ENCODE data around the gene PARD3. TPM values are rescaled to one million over a fixed set of nuclear protein-coding genes. Genes with fewer than 3 reads are reported as not detected.

The PARD3 gene
- total RNA-seq, 4 donors from 2014 or later = 150 to 172 (median 165) TPM

DNA sequence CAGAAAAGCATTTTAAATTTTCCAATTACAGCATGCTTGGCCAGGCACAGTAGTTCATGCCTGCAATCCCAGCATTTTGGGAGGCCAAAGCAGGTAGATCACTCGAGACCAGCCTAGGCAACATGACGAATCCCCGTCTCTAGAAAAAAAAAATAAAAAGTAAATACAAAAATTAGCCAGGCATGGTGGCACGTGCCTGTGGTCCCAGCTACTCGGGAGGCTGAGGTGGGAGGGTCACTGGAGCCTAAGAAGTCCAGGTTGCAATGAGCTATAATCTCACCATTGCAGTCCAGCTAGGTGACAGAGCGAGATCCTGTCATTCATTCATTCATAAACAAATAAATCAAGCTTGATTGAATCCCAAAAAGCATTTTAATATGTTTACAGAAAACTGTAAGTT is 234.9 kb downstream of the PARD3 start:
- intact Hi-C loops (cut with DNase I; ENCODE audit: low total_unique reads) = no loop called here
- 84 to 92% methylated on average over 6 of the region's 6 CpGs for WGBS, 2 donors

DNA sequence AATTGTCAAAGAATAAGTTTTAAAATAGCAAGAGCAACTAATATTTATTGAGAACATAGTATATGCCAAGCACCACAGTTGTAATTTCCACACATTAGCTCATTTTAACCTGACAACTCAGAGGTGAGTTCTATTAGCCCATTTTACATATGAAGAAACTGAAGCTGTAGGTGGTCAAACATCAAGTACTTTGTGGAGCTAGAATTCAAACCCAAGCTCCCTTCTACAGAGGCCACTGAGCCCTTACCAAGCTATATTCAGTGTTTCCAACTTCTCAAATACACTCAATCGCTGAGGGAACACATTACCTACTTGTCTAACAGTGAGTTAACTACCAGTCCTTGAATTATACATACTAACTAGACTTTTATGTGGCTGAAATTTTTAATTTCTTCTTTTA is 236.6 kb downstream of the PARD3 start:
- intact Hi-C loops (cut with DNase I; ENCODE audit: low total_unique reads) = no loop called here
- DNase-seq (ENCODE audit: low spot score in 2 of 2) = no peak
- WGBS, 2 donors = 94 to 100% methylated on average over 1 of the region's 1 CpG

More for the DNA sequence above, 234.9 kb downstream of the PARD3 start:
- no peak for DNase-seq (ENCODE audit: low spot score in 2 of 2)
- TF ChIP-seq POLR2A (IDR thresholded peaks at IDR 0.05) = no peak
- TF ChIP-seq, protein P1, sequence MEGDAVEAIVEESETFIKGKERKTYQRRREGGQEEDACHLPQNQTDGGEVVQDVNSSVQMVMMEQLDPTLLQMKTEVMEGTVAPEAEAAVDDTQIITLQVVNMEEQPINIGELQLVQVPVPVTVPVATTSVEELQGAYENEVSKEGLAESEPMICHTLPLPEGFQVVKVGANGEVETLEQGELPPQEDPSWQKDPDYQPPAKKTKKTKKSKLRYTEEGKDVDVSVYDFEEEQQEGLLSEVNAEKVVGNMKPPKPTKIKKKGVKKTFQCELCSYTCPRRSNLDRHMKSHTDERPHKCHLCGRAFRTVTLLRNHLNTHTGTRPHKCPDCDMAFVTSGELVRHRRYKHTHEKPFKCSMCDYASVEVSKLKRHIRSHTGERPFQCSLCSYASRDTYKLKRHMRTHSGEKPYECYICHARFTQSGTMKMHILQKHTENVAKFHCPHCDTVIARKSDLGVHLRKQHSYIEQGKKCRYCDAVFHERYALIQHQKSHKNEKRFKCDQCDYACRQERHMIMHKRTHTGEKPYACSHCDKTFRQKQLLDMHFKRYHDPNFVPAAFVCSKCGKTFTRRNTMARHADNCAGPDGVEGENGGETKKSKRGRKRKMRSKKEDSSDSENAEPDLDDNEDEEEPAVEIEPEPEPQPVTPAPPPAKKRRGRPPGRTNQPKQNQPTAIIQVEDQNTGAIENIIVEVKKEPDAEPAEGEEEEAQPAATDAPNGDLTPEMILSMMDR (IDR thresholded peaks at IDR 0.05) = no peak
- no peak overlapping the region for H3K4me3 ChIP-seq (ENCODE audit: low read depth, poor library complexity, severe bottlenecking)

DNA sequence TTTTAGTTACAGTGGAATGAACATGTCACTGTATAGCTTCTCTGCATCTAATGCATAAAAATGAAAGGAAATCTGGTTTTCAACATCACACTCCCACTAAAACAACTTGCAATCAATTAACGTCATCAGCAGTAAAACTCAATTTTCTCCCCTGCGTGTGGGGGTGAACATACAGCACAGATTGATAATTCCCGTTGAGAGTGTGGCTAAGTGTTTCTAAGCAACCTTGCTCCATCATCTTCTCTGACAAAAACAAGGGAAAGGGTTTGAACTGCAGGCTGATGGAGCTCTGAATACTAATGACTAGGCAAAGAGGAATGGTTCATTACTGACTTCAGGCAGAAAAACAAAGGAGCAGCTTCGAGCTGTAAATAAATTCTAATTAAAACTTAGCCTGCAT is 238.3 kb downstream of the PARD3 start:
- intact Hi-C loops (cut with DNase I; ENCODE audit: low total_unique reads) = no loop called here
- DNase-seq (ENCODE audit: low spot score in 2 of 2) = no peak
- 58 to 69% methylated on average over 4 of the region's 4 CpGs for WGBS, 2 donors
- TF ChIP-seq, protein P1 (IDR thresholded peaks at IDR 0.05) = no peak
- TF ChIP-seq POLR2A (IDR thresholded peaks at IDR 0.05) = no peak
- H3K4me3 ChIP-seq (ENCODE audit: low read depth, poor library complexity, severe bottlenecking) = no peak overlapping the region

More for the DNA sequence above, 236.6 kb downstream of the PARD3 start:
- H3K4me3 ChIP-seq (ENCODE audit: low read depth, poor library complexity, severe bottlenecking) = no peak overlapping the region
- TF ChIP-seq POLR2A (IDR thresholded peaks at IDR 0.05) = no peak
- TF ChIP-seq, protein P1 (IDR thresholded peaks at IDR 0.05) = no peak

DNA sequence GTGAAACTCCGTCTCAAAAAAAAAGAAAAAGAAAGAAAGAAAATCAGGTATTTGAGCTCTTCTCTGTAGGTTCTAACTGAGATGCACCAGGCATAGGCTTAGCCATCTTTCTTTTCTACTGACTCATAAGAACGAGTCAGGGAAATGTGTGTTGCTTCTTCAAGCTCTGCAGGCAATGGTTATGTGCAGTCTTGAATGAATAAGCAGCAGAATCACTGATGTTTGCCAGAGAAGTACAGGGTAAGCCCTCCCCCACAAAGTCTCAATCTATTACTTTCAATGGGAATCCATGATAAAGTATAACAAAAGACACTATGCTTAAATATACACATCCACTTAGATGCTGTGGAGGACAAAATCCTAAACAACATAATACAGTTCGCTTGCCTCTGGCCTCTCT is 239.2 kb downstream of the PARD3 start:
- intact Hi-C loops (cut with DNase I; ENCODE audit: low total_unique reads) = no loop called here
- H3K4me3 ChIP-seq (ENCODE audit: low read depth, poor library complexity, severe bottlenecking) = no peak overlapping the region
- WGBS, 2 donors = 92 to 94% methylated on average over 3 of the region's 3 CpGs
- no peak for TF ChIP-seq POLR2A (IDR thresholded peaks at IDR 0.05)
- TF ChIP-seq, protein P1 (IDR thresholded peaks at IDR 0.05) = no peak
- DNase-seq (ENCODE audit: low spot score in 2 of 2) = no peak

DNA sequence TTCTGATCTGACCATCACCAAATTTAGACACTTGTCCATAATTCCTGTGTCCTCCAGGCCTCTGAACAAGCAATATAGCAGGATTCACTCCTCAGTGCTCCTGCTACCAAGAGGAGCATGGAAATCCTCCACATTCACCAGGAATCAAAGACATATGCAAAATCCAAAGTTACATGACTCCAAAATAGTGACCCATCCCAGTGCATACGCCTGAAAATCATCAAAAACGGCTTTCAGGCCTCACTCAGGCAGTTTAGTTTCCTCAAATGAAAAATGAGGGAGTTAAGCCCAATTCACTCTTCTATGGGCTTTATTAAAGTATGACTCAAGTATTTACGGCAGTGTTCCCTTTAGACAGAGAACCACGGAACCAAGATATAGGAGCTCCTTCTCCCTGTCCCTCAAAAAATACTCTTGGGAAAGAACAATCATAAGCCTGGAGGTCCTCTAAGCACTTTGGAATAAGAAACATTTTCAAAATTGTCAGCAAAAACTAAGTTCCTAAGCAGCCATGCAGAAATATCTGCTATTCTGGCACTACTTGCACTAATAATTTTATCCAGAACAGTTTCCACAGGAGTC is 240.7 kb downstream of the PARD3 start:
- DNase-seq (ENCODE audit: low spot score in 2 of 2) = no peak
- 47 to 75% methylated on average over 4 of the region's 4 CpGs for WGBS, 2 donors
- H3K4me3 ChIP-seq (ENCODE audit: low read depth, poor library complexity, severe bottlenecking) = no peak overlapping the region
- intact Hi-C loops (cut with DNase I; ENCODE audit: low total_unique reads) = no loop called here
- TF ChIP-seq, protein P1 (IDR thresholded peaks at IDR 0.05) = no peak
- TF ChIP-seq POLR2A (IDR thresholded peaks at IDR 0.05) = no peak

DNA sequence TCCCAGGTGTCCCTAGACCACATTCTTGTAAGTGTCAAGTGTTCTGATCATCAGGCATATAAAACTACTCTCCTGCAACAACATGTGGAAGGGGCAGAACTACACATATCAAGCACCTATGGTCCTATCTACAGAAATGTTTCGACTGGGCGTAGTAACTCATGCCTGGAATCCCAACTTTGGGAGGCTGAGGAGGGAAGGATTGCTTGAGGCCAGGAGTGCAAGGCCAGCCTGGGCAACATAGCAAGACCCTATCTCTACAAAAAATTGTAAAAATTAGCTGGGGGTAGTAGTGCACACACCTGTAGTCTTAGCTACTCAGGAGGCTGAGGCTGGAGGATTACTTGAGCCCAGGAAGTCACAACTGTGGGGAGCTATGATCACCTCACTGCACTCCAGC is 244.2 kb downstream of the PARD3 start:
- WGBS, 2 donors = 98 to 100% methylated on average over 2 of the region's 2 CpGs
- intact Hi-C loops (cut with DNase I; ENCODE audit: low total_unique reads) = no loop called here
- no peak overlapping the region for H3K4me3 ChIP-seq (ENCODE audit: low read depth, poor library complexity, severe bottlenecking)
- DNase-seq (ENCODE audit: low spot score in 2 of 2) = no peak
- no peak for TF ChIP-seq POLR2A (IDR thresholded peaks at IDR 0.05)
- TF ChIP-seq, protein P1 (IDR thresholded peaks at IDR 0.05) = no peak
